GM12873 (cell line): ENCODE data around the gene CBL.
A peak's percentile ranks its signal among the peaks of the same experiment; 100 is the strongest.

Source experiments
- TF ChIP-seq, protein P1 (sequence below): IDR thresholded peaks from 2 replicates; pipeline ENCODE4 v1.5.1; 2012; ENCODE audit warnings: low read depth, mild to moderate bottlenecking, moderate library complexity, low read length, control low read depth; ENCODE audit not compliant: insufficient read depth; ENCODE audit errors: missing control alignments

CBL gene

DNA sequence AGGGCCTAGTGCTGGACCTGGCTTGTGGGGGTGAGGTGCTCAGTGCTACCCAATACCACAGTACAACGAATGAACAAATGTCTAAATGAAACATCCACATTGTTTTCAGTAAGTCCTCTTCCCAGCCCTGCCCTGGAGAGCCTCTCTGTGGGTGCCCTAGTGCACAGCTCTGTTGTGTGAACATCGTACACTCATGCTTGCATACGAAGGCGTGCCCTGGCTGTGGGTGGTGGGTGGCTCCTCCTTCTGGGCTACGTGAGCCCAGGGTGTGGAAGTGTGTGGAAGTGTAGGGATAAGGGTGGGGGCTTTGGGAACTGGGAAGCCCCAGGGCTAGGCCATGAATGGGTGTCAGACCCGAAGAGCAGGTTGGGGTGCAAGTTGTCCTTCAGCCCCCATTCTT is 38.2 kb upstream of the CBL start:
- TF ChIP-seq, protein P1, sequence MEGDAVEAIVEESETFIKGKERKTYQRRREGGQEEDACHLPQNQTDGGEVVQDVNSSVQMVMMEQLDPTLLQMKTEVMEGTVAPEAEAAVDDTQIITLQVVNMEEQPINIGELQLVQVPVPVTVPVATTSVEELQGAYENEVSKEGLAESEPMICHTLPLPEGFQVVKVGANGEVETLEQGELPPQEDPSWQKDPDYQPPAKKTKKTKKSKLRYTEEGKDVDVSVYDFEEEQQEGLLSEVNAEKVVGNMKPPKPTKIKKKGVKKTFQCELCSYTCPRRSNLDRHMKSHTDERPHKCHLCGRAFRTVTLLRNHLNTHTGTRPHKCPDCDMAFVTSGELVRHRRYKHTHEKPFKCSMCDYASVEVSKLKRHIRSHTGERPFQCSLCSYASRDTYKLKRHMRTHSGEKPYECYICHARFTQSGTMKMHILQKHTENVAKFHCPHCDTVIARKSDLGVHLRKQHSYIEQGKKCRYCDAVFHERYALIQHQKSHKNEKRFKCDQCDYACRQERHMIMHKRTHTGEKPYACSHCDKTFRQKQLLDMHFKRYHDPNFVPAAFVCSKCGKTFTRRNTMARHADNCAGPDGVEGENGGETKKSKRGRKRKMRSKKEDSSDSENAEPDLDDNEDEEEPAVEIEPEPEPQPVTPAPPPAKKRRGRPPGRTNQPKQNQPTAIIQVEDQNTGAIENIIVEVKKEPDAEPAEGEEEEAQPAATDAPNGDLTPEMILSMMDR, result no peak

DNA sequence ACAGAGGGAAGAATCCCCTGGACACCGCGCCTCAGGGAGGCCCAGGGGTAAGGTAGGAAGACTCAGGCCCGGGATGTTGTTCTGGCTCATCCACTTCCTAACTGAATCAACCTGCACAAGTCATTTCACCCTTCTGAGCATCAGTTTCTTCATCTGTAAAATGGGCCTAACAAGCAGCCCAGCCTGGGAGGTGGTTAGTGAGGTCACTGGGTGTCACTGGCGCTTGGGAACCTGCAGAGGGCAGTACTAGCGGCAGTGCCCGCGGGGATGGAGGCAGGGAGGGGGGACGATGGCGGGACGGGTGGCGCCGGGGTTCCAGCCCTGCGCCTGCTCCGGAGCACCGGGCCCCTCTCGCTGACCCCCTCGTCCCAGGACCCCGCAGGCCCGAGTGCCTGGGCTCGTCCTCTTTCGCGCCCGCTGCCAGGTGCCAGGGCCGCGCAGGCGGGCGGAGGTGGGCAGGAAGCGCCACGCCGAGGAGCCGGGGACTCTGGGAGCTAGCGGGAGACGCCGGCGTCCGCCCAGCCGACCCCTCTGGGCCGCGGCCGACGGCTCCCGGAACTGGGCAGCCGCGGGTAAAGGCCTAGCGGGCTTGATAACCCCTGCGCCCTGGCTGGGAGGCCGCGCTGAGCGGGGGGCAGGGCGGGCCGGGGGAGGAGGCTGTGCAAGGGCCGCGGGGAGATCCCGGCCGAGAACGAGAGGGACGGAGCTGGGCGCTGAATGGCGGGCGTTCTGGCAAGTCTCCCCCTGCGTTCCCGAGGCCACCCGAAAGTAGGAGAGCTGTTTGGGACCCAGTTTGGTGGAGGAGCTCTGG is 37.5 kb upstream of the CBL start, which contains the start of gene NLRX1:
Gene NLRX1 (plus strand): TSS at position 255 of the 811 bp plus-strand sequence. CDS start 2,679 bp downstream, outside the sequence.
- TF ChIP-seq, protein P1, result peak; percentile 94

DNA sequence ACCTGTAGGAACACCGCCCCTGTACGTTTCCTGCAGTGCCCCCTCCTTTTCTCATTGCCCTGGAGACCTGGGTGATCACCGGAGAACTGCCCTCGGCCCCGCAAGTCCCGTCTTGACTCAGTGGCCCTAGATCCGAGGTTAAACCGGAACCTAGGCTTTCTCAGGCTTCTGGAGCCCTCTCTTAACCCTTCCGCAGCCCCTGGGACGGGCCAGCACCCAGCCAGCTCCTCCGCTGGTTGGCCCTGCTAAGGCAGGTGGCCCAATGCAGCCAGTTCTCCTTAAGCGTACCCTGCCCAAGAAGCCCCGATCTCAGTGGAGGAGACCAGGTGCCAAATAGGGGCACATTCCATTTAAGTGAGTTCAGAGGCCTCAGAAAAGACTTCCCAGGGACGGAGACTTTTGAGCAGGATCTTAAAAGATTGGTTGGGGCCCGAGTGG is 36.8 kb upstream of the CBL start:
- TF ChIP-seq, protein P1, result no peak

DNA sequence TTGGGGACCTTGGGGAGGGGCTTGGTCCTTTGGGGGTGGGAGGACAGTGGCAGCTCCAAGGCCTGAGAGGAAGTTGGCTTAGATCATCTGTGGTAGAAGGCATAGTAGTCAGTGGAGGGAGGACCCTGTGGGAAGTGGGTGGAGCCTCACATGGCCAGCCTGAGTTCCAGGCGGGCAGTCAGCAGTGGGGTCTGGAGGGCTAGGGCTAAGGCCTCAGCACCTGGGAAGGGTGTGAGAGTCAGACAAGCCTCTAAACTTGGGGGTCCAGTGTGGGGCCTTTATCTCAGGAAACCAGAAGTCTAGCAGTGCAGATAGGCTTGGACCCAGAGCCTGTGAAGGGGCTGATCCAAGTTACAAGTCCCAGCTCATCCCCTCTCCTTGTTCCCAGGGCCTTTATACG is 33.6 kb upstream of the CBL start:
- TF ChIP-seq, protein P1, result no peak

DNA sequence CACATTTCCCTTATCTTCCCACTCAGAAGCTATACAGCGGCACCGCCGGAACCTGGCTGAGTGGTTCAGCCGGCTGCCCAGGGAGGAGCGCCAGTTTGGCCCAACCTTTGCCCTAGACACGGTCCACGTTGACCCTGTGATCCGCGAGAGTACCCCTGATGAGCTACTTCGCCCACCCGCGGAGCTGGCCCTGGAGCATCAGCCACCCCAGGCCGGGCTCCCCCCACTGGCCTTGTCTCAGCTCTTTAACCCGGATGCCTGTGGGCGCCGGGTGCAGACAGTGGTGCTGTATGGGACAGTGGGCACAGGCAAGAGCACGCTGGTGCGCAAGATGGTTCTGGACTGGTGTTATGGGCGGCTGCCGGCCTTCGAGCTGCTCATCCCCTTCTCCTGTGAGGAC is 32.7 kb upstream of the CBL start:
- TF ChIP-seq, protein P1, result no peak

DNA sequence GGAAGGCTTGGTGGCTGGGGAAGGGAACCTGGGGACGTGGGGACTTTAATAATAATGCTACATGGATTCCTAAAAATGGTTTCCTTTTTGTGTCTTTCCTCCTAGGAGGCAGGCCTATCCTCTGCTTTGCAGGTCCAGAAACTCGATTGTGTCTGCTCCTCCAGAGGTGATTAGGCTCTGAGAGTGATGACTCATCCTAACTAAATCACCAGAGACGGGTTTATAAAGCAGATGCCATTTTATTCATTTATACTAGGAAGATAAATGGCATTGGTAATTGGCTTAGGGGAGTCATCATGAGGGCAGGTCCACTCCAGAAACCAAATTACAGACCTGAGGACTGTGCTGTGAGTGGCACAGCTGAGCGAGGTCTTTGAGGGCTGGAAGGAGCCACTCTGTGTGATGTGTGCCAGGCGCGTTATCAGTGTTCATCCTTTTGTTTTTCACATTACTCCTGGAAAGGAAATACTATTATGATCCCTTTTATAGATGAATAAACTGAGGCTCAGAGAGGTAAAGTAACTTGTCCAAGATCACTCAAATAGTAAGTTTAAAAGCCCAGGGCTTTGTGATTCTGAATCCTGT is 30.6 kb upstream of the CBL start:
- TF ChIP-seq, protein P1, result no peak

DNA sequence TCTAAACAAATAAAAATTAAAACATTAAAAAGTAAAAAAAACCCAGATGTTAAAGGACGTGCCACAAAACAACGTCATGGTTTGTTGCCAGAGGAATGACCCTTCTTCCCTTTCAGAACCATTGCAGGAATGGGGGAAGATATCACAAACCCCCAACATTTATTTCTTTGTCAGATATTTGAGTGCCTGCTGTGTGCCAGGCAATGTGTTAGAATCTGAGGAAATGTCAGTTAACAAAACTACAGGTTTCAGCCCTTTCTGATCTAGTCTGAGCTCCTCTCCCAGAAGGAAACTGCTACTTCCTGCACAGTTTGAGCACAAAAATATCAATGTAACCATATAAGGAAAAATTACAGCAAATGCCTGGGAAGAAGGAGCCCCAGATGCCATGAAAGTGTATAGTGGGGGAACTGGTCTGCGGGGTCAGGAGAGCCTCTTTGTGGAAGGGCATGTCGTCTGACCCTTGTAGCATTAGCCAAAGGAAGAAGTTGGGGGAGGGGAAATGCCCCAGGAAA is 27.9 kb upstream of the CBL start:
- TF ChIP-seq, protein P1, result no peak
